ENCODE measurements around the gene BTAF1.

The BTAF1 gene

DNA sequence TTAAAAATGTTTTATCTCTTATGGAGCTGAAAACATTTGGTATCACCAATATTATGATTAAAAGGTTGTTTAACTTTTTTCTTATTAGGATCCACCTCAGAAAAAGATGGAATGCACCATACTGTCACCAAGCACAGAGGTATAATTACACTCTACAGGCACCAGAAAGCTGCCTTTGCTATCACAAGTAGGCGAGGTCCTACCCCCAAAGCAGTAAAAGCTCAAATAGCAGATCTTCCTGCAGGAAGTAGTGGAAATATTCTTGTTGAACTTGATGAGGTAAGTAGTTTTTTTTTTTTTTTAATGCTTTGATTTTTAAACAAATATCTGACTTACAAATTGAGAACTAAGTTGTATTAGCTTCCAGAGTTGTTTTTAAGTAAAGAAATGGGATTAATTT lies 68.5 kb downstream of the BTAF1 start:
- no peak for DNase-seq (ENCODE audit: low read depth)
- no peak overlapping the region for H3K4me3 ChIP-seq (replicated peaks; ENCODE audit: low read depth, low read length)
- TF ChIP-seq, protein P1, sequence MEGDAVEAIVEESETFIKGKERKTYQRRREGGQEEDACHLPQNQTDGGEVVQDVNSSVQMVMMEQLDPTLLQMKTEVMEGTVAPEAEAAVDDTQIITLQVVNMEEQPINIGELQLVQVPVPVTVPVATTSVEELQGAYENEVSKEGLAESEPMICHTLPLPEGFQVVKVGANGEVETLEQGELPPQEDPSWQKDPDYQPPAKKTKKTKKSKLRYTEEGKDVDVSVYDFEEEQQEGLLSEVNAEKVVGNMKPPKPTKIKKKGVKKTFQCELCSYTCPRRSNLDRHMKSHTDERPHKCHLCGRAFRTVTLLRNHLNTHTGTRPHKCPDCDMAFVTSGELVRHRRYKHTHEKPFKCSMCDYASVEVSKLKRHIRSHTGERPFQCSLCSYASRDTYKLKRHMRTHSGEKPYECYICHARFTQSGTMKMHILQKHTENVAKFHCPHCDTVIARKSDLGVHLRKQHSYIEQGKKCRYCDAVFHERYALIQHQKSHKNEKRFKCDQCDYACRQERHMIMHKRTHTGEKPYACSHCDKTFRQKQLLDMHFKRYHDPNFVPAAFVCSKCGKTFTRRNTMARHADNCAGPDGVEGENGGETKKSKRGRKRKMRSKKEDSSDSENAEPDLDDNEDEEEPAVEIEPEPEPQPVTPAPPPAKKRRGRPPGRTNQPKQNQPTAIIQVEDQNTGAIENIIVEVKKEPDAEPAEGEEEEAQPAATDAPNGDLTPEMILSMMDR (IDR thresholded peaks at IDR 0.05; ENCODE audit: low read length, missing control alignments), result no peak

DNA sequence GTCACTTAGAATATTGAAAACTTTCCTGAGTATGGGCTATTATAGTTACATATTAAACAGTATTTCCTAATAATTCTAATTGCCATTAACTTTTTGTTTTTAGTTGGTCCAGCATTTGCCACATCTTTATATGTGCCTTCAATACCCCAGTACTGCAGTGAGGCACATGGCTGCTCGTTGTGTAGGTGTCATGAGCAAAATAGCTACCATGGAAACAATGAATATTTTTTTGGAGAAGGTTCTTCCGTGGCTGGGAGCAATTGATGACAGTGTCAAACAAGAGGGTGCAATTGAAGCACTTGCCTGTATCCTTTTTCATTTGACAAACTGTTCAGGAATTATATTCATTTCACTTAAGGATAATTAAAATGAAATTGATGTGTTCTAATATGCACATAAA lies 72.7 kb downstream of the BTAF1 start:
- H3K4me3 ChIP-seq (replicated peaks; ENCODE audit: low read depth, low read length), result no peak overlapping the region
- DNase-seq (ENCODE audit: low read depth), result no peak
- TF ChIP-seq, protein P1 (IDR thresholded peaks at IDR 0.05; ENCODE audit: low read length, missing control alignments), result no peak

DNA sequence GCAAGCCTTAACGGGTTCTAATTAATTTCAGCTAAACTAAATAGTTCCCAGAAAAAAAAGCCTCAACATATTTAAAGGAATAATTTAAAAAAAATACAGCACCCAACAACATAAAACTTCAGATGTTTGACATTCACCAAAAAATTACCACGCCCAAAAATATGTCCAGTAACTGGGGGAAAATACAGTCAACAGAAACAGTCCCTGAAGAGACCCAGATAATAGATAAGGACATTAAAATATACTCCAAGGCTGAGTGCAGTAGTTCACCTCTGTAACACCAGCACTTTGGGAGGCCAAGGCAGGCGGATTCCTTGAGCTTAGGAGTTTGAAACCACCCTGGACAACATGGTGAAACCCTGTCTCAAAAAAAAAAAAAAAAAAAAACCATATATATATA lies 78.0 kb downstream of the BTAF1 start:
- H3K4me3 ChIP-seq (replicated peaks; ENCODE audit: low read depth, low read length), result no peak overlapping the region
- TF ChIP-seq, protein P1 (IDR thresholded peaks at IDR 0.05; ENCODE audit: low read length, missing control alignments), result no peak
- DNase-seq (ENCODE audit: low read depth), result no peak

DNA sequence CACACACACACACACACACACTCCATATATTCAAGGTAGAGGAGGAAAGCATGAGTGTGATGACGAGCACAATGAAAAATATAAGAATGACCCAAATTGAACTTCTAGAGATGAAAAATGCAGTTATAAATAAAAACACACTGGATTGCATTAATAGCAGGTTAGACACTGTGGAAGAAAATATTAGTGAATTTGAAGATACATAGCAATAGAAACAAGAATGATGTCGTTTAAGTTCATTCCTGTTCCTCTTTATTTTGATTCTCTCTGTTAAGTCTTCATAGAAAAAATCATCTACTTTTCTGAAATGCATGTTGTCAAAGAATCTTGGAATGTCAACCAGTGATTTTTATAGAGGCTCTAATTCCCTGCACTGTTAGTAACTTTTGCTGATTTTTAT lies 78.4 kb downstream of the BTAF1 start:
- no peak overlapping the region for H3K4me3 ChIP-seq (replicated peaks; ENCODE audit: low read depth, low read length)
- TF ChIP-seq, protein P1 (IDR thresholded peaks at IDR 0.05; ENCODE audit: low read length, missing control alignments), result no peak
- DNase-seq (ENCODE audit: low read depth), result no peak

DNA sequence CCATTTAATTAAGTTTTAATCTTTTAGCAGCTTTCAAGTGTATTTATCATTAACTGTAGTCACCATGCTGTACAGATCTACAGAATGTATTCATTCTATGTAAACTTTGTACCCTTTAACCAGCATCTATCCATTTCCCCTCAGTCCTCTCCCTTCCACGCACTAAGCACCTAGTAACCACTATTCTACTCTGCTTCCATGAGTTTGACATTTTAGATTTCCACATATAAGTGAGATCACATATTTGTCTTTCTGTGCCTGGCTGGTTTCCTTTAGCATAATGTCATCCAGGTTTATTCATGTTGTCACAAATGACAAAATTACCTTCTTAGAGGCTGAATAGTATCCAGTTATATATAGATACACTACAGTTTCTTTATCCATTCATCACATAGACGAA lies 79.7 kb downstream of the BTAF1 start:
- H3K4me3 ChIP-seq (replicated peaks; ENCODE audit: low read depth, low read length), result no peak overlapping the region
- TF ChIP-seq, protein P1 (IDR thresholded peaks at IDR 0.05; ENCODE audit: low read length, missing control alignments), result no peak
- no peak for DNase-seq (ENCODE audit: low read depth)

DNA sequence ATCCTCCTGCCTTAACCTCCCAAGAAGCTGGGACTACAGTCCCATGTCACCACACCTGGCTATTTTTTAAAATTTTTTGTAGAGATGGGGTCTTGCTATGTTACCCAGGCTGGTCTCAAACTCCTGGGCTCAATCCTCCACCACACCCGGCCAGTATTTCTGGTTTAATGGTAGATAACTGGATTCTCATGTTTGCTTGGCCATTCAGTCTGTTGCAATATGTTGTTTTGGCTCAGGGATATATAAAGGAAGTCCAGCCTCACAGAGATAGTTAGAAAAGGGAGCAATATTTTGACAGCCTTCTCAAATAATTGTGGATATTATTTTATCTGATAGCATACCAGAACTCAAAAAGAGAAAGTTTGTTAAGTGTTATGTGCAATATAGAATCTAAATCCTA lies 82.4 kb downstream of the BTAF1 start:
- DNase-seq (ENCODE audit: low read depth), result peak; percentile 9
- no peak overlapping the region for H3K4me3 ChIP-seq (replicated peaks; ENCODE audit: low read depth, low read length)
- TF ChIP-seq, protein P1 (IDR thresholded peaks at IDR 0.05; ENCODE audit: low read length, missing control alignments), result no peak

DNA sequence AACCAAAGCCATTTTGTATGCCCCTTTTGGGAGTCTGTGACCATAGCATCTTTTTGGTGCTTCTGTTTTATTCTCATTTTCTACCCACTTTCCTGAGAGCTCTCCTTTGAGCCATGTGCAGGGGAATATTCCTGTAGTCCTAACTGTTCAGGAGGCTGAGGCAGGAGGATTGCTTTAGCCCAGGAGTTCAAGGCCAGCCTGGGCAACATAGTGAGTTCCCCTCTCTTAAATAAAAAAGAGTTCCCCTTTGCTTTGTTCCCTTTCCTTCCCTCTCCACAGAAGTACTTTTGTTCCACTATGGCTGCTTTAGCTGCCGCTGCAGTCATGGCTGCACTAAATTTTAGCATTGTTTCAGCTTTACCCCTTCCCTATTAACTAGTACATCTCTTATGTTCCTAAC lies 85.9 kb downstream of the BTAF1 start:
- TF ChIP-seq, protein P1 (IDR thresholded peaks at IDR 0.05; ENCODE audit: low read length, missing control alignments), result no peak
- DNase-seq (ENCODE audit: low read depth), result no peak
- no peak overlapping the region for H3K4me3 ChIP-seq (replicated peaks; ENCODE audit: low read depth, low read length)
